CD4-positive, alpha-beta memory T cell (primary cell): ENCODE data around the gene PEG3. TPM values are rescaled to one million over a fixed set of nuclear protein-coding genes. Genes with fewer than 3 reads are reported as not detected.
A peak's percentile ranks its signal among the peaks of the same experiment; 100 is the strongest.

ENCODE experiments used
- CTCF ChIA-PET: fragments of 350-600 bp; sonication (Branson Sonifier 250); formaldehyde crosslinking; loops from one replicate; lab custom pipeline; 2021; ENCODE audit warnings: inconsistent platforms; ENCODE audit not compliant: partially characterized antibody; lab: Charles Lee
- POLR2A ChIA-PET: fragments of 350-600 bp; sonication (Branson Sonifier 250); formaldehyde crosslinking; loops from one replicate; lab custom pipeline; 2021; ENCODE audit not compliant: partially characterized antibody; lab: Charles Lee
- DNase-seq, 5 donors: peaks; one replicate each; pipeline versions ENCODE4 v3.0.0 to v3.0.0-alpha.2; 2020 to 2022; ENCODE audit warnings: mixed read lengths in 1 of 5
- H3K27ac ChIP-seq: one replicate; pipeline ENCODE4 v1.7.0; 2013; ENCODE audit warnings: low read depth, low read length
- H3K27me3 ChIP-seq: 2 replicates; pipeline ENCODE4 v1.7.0; 2013; ENCODE audit warnings: mild to moderate bottlenecking, low read length, moderate library complexity; ENCODE audit not compliant: insufficient read depth
- H3K36me3 ChIP-seq: 2 replicates; pipeline ENCODE4 v1.7.0; 2013; ENCODE audit warnings: mild to moderate bottlenecking, low read length, moderate library complexity; ENCODE audit not compliant: insufficient read depth
- H3K4me1 ChIP-seq: 2 replicates; pipeline ENCODE4 v1.7.0; 2013; ENCODE audit warnings: mild to moderate bottlenecking, low read length, moderate library complexity; ENCODE audit not compliant: insufficient read depth
- H3K4me3 ChIP-seq, 2 donors: one replicate each; pipeline ENCODE4 v1.7.0; 2013; ENCODE audit warnings: low read length in 2 of 2, mild to moderate bottlenecking in 1 of 2
- H3K9me3 ChIP-seq, 2 donors: one replicate each; pipeline ENCODE4 v1.7.0; 2013; ENCODE audit warnings: low read length in 2 of 2, control low read depth in 1 of 2; ENCODE audit not compliant: control insufficient read depth in 1 of 2
- H3K27ac Mint-ChIP-seq, 7 donors: one replicate each; pipeline ENCODE4 v1.8.0; 2020 to 2021; ENCODE audit warnings: mixed read lengths in 7 of 7, mild to moderate bottlenecking in 6 of 7, inconsistent platforms in 3 of 7, moderate library complexity in 3 of 7
- H3K27me3 Mint-ChIP-seq, 2 donors: one replicate each; pipeline ENCODE4 v1.8.0; 2020 to 2021; ENCODE audit warnings: mixed read lengths in 2 of 2
- H3K36me3 Mint-ChIP-seq, 2 donors: one replicate each; pipeline ENCODE4 v1.8.0; 2020 to 2021; ENCODE audit warnings: mixed read lengths in 2 of 2, inconsistent platforms in 1 of 2, mild to moderate bottlenecking in 1 of 2
- H3K4me1 Mint-ChIP-seq, 4 donors: one replicate each; pipeline ENCODE4 v1.8.0; 2020 to 2021; ENCODE audit warnings: mixed read lengths in 4 of 4, mild to moderate bottlenecking in 1 of 4
- H3K4me3 Mint-ChIP-seq, 8 donors: one replicate each; pipeline ENCODE4 v1.8.0; 2020 to 2021; ENCODE audit warnings: mixed read lengths in 8 of 8, mild to moderate bottlenecking in 7 of 8, moderate library complexity in 6 of 8, inconsistent platforms in 3 of 8
- H3K9me3 Mint-ChIP-seq, 8 donors: one replicate each; pipeline ENCODE4 v1.8.0; 2020 to 2021; ENCODE audit warnings: mixed read lengths in 8 of 8, mild to moderate bottlenecking in 5 of 8, inconsistent platforms in 3 of 8, moderate library complexity in 1 of 8
- intact Hi-C: fragments of 100-400 bp; cut with micrococcal nuclease; formaldehyde crosslinking; loops from one replicate; pipeline ENCODE4 v1.15.1; 2023
- polyA plus RNA-seq, 2 donors: library from polyadenylated mRNA; unstranded; fragments of 300-500 nt; fragmentation: Illumina TruSeq; gene quantifications; one replicate each; pipeline ENCODE4 v1.2.3, GENCODE V29; 2021
- total RNA-seq, 2 experiments: library from RNA; stranded (reverse); gene quantifications; one replicate each; pipeline ENCODE4 v1.2.3, GENCODE V29; 2021

The PEG3 gene
- total and polyA plus RNA-seq, 4 experiments from 2014 or later = not detected

- no peak for DNase-seq
- intact Hi-C loops = no loop called here
- Mint-ChIP-seq H3K4me3 (no peak overlapping the region), H3K27me3 (no peaks in the 10 kb centered on the region), H3K36me3 (peaks cover 4 to 8% of the 10 kb centered on the region in 2 donors), H3K9me3 (peaks cover 4 to 77% (median 53%) of the 10 kb centered on the region in 8 donors), H3K4me1 (no peaks in the 10 kb centered on the region), H3K27ac (no peak overlapping the region)
- H3K36me3 ChIP-seq = no peaks in the 10 kb centered on the region
- no peak overlapping the region for H3K4me3 ChIP-seq
- no peaks in the 10 kb centered on the region for H3K4me1 ChIP-seq
- ChIA-PET POLR2A (no interaction called here), CTCF (no interaction called here)
- H3K27ac ChIP-seq = no peak overlapping the region
- H3K27me3 ChIP-seq = no peaks in the 10 kb centered on the region
- peaks cover 0 to 5% of the 10 kb centered on the region in 2 donors for H3K9me3 ChIP-seq
These were observed 34.0 kb upstream of the PEG3 start for GRCh38 chr19:56874530-56874929.

GRCh38 chr19:56873493-56873892 lies 33.0 kb upstream of the PEG3 start:
- no peaks in the 10 kb centered on the region for H3K27me3 ChIP-seq
- no peaks in the 10 kb centered on the region for H3K27me3 Mint-ChIP-seq
- H3K4me3 ChIP-seq = no peak overlapping the region
- H3K36me3 Mint-ChIP-seq = peaks cover 4 to 8% of the 10 kb centered on the region in 2 donors
- intact Hi-C loops = no loop called here
- no peak for DNase-seq
- H3K27ac Mint-ChIP-seq = no peak overlapping the region
- peaks cover 0 to 5% of the 10 kb centered on the region in 2 donors for H3K9me3 ChIP-seq
- H3K36me3 ChIP-seq = no peaks in the 10 kb centered on the region
- CTCF ChIA-PET = no interaction called here
- H3K9me3 Mint-ChIP-seq = peaks cover 5 to 73% (median 53%) of the 10 kb centered on the region in 8 donors
- no peaks in the 10 kb centered on the region for H3K4me1 Mint-ChIP-seq
- H3K4me1 ChIP-seq = no peaks in the 10 kb centered on the region
- POLR2A ChIA-PET = no interaction called here
- H3K27ac ChIP-seq = no peak overlapping the region
- H3K4me3 Mint-ChIP-seq = no peak overlapping the region

DNA sequence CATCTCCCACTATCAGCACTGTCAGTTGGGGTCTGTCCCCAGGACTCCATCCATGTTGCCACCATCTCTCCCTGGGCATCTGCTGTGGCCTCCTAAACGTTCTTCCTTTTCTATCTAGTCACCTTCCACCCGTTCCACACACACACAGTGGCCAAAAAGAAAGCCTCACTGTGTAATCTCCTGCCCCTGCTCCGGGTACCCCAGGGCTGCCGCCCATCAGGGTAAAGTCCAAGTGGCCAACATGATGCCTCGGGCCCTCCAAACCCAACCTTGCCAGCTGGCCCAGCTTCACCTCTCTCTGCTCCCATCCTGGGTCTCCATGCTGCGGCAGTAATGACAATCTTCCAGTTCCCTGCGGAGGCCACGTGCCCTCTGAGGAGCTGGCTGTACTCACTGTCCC lies 29.4 kb upstream of the PEG3 start:
- H3K9me3 Mint-ChIP-seq = peaks cover 5 to 74% (median 46%) of the 10 kb centered on the region in 8 donors
- Histone ChIP-seq H3K4me1 (no peaks in the 10 kb centered on the region), H3K27ac (no peak overlapping the region), H3K27me3 (no peaks in the 10 kb centered on the region), H3K36me3 (no peaks in the 10 kb centered on the region), H3K9me3 (peaks cover 0 to 9% of the 10 kb centered on the region in 2 donors), H3K4me3 (no peak overlapping the region)
- no peak overlapping the region for H3K27ac Mint-ChIP-seq
- H3K4me3 Mint-ChIP-seq = no peak overlapping the region
- no peaks in the 10 kb centered on the region for H3K4me1 Mint-ChIP-seq
- DNase-seq = no peak
- intact Hi-C loops = no loop called here
- POLR2A ChIA-PET = no interaction called here
- H3K27me3 Mint-ChIP-seq = no peaks in the 10 kb centered on the region
- CTCF ChIA-PET = no interaction called here
- peaks cover 0 to 5% of the 10 kb centered on the region in 2 donors for H3K36me3 Mint-ChIP-seq

DNA sequence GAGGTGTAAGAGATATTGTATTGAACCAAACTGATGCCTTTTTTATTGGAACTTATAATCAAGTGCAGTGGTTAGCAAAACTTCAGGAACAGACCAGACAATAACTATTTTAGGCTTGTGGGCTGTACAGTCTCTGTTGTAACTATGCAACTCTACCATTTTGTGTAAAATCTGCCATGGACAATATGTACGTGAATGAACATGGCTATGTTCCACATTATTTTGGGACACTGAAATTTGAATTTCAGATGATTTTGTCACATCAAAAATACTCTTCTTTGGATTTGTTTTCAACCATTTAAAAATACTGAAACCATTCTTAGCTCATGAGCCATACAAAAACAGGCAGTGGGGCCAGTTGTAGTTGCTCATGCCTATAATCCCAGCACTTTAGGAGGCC lies 27.9 kb upstream of the PEG3 start:
- Mint-ChIP-seq H3K9me3 (peaks cover 8 to 69% (median 45%) of the 10 kb centered on the region in 8 donors), H3K27me3 (no peaks in the 10 kb centered on the region), H3K4me3 (no peak overlapping the region), H3K4me1 (no peaks in the 10 kb centered on the region), H3K27ac (peak overlapping the region in 1 of 7 donors; percentile 2), H3K36me3 (peaks cover 0 to 4% of the 10 kb centered on the region in 2 donors)
- POLR2A ChIA-PET = no interaction called here
- H3K27me3 ChIP-seq = no peaks in the 10 kb centered on the region
- peaks cover 0 to 11% of the 10 kb centered on the region in 2 donors for H3K9me3 ChIP-seq
- intact Hi-C loops = no loop called here
- no peak for DNase-seq
- CTCF ChIA-PET = no interaction called here
- H3K36me3 ChIP-seq = no peaks in the 10 kb centered on the region
- H3K27ac ChIP-seq = no peak overlapping the region
- H3K4me1 ChIP-seq = no peaks in the 10 kb centered on the region
- H3K4me3 ChIP-seq = no peak overlapping the region

- intact Hi-C loops = no loop called here
- Histone ChIP-seq H3K36me3 (no peaks in the 10 kb centered on the region), H3K9me3 (peaks cover 0 to 11% of the 10 kb centered on the region in 2 donors), H3K4me1 (no peaks in the 10 kb centered on the region), H3K27me3 (no peaks in the 10 kb centered on the region), H3K4me3 (no peak overlapping the region), H3K27ac (no peak overlapping the region)
- ChIA-PET POLR2A (no interaction called here), CTCF (no interaction called here)
- peaks cover 6 to 63% (median 38%) of the 10 kb centered on the region in 8 donors for H3K9me3 Mint-ChIP-seq
- no peak for DNase-seq
- no peaks in the 10 kb centered on the region for H3K27me3 Mint-ChIP-seq
- no peaks in the 10 kb centered on the region for H3K36me3 Mint-ChIP-seq
- H3K27ac Mint-ChIP-seq = no peak overlapping the region
- H3K4me1 Mint-ChIP-seq = no peaks in the 10 kb centered on the region
- H3K4me3 Mint-ChIP-seq = no peak overlapping the region
These were observed 26.0 kb upstream of the PEG3 start for GRCh38 chr19:56866538-56866937.

- intact Hi-C loops = no loop called here
- no peak overlapping the region for H3K27ac Mint-ChIP-seq
- Histone ChIP-seq H3K27me3 (no peaks in the 10 kb centered on the region), H3K4me1 (no peaks in the 10 kb centered on the region), H3K9me3 (peaks cover 0 to 11% of the 10 kb centered on the region in 2 donors), H3K4me3 (no peak overlapping the region), H3K27ac (no peak overlapping the region), H3K36me3 (no peaks in the 10 kb centered on the region)
- ChIA-PET POLR2A (no interaction called here), CTCF (no interaction called here)
- H3K9me3 Mint-ChIP-seq = peaks cover 6 to 60% (median 28%) of the 10 kb centered on the region in 8 donors
- no peak overlapping the region for H3K4me3 Mint-ChIP-seq
- no peak for DNase-seq
- no peaks in the 10 kb centered on the region for H3K36me3 Mint-ChIP-seq
- H3K27me3 Mint-ChIP-seq = no peaks in the 10 kb centered on the region
- no peaks in the 10 kb centered on the region for H3K4me1 Mint-ChIP-seq
These were observed 24.1 kb upstream of the PEG3 start for GRCh38 chr19:56864443-56865125.

DNA sequence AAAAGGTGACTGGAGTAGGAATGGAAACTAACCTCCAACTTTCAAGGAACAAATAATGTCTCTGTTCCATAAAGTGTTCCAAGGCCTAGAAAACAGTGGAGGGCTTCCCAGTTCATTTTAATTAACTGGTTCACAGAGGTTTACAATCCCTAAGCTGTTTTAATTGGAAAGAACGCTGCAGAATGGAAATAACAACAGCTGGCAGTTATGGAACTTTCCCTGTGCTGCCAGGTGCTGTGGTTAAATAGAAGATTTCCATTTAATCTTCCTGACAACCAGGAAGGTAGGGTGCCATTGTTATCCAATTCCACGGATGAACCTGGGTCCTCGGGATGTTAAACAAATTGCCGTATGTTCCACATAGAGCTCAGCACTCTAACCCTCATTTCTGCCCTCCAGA lies 22.2 kb upstream of the PEG3 start:
- POLR2A ChIA-PET = no interaction called here
- no peak for DNase-seq
- H3K4me3 Mint-ChIP-seq = no peak overlapping the region
- H3K36me3 Mint-ChIP-seq = no peaks in the 10 kb centered on the region
- no peaks in the 10 kb centered on the region for H3K4me1 Mint-ChIP-seq
- Histone ChIP-seq H3K4me3 (no peak overlapping the region), H3K36me3 (no peaks in the 10 kb centered on the region), H3K4me1 (no peaks in the 10 kb centered on the region), H3K27ac (no peak overlapping the region), H3K9me3 (peaks cover 0 to 11% of the 10 kb centered on the region in 2 donors), H3K27me3 (no peaks in the 10 kb centered on the region)
- CTCF ChIA-PET = no interaction called here
- H3K9me3 Mint-ChIP-seq = peaks cover 5 to 58% (median 33%) of the 10 kb centered on the region in 8 donors
- H3K27ac Mint-ChIP-seq = no peak overlapping the region
- intact Hi-C loops = no loop called here
- H3K27me3 Mint-ChIP-seq = no peaks in the 10 kb centered on the region
